DMS53 treated with DMSO at 0.1 percent for 48 hours (cell line): ENCODE results near the gene CDH15.
"Not testable (repeated sequence)": the region's sequence is repeated elsewhere in the genome, so short reads cannot be mapped to it uniquely, and the experiment has no call there.

Experiments used
- DNase-seq: peaks from one replicate; lab custom pipeline; 2025; ENCODE audit not compliant: unreplicated experiment; lab: John Stamatoyannopoulos, UW

Gene CDH15

DNA sequence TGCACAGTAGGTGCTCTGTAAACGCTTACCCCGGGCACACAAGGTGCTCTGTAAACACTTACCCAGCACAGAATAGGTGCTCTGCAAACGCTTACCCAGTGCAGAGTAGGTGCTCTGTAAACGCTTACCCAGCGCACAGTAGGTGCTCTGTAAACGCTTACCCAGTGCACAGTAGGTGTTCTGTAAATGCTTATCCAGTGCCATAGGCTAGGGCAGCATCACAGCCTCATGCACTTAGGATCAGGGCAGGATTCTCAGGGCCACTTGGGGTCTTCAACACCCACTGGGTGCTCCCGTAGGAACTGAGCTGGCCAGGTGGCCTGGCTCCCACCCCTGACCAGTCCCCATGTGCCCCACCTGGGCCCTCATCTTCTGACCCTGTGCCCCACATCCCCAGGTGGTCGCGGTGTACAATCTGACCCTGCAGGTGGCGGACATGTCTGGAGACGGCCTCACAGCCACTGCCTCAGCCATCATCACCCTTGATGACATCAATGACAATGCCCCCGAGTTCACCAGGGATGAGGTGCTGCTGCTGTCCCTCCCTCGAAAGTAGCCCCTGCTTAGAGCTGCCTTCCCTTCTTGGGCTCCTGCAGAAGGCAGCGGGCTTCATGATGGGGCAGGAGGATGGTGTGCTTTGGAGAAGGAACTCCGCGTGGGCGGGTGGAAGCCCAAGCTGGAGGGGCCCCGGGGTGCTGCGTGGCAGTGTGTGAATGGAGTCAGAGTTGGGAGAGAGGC, 15.7 kb downstream of the CDH15 start:
- no peak for DNase-seq

DNA sequence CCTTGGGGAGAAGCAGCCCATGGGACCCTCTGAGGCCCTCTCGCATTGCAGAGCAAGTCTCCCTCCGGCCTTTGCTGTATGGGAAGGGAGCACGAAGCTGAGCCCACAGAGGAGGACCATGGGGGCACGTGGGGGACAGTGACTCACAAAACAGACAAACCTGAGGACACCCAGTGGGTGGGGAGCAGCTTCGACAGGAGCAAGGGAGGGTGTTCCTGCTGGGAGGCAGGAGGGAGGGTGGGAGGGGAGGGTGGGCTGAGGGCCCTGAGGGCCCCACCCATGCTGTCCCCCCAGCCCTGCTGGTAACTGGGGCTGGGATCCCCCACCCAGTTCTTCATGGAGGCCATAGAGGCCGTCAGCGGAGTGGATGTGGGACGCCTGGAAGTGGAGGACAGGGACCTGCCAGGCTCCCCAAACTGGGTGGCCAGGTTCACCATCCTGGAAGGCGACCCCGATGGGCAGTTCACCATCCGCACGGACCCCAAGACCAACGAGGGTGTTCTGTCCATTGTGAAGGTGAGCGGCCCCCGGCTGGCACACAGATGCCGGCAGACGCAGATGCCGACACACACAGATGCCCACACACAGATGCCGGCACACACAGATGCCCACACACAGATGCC, 16.3 kb downstream of the CDH15 start:
- no peak for DNase-seq

DNA sequence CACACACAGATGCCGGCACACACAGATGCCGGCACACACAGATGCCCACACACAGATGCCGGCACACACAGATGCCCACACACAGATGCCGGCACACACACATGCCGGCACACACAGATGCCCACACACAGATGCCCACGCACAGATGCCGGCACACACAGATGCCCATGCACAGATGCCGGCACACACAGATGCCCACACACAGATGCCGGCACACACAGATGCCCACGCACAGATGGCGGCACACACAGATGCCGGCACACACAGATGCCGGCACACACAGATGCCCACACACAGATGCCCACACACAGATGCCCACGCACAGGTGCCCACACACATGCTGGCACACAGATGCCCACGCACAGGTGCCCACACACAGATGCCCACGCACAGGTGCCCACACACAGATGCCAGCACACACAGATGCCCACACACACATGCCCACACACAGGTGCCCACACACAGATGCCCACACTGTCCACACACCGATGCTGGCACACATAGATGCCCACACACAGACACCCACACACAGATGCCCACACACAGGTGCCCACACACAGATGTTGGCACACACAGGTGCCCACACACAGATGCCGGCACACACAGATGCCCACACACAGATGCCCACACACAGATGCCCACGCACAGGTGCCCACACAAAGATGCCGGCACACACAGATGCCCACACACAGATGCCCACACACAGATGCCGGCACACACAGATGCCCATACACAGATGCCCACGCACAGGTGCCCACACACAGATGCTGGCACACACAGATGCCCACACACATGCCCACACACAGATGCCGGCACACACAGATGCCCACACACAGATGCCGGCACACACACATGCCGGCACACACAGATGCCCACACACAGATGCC, 17.2 kb downstream of the CDH15 start:
- DNase-seq = not testable (repeated sequence)

DNA sequence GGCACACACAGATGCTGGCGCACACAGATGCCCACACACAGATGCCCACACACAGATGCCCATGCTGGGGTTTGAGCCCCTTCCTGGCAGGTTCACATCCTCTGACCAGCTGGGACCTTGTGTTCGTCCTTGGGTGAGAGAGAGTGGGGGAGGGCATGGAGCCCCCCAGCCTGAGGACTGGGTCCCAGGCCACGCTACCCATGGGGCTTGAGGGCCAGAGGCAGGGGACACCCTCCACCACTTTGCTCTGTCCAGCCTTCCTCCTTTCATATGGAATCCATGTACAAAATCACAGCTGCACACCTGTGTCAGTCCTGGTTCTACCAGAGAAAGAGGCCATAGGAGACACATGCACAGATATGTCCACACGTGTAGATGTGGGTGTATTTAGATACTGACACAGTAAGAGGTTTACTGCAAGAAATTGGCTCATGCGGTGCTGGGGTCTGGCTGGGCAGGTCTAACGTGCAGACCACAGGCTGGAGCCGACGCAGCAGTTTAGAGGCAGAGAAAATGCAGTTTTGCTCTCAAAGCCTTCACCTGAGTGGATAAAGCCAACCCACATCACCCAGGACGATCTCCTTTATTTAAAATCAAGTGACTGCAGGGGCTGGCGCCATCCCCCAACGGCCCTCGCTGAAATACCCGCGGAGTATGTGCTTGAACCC, 17.9 kb downstream of the CDH15 start:
- no peak for DNase-seq

DNA sequence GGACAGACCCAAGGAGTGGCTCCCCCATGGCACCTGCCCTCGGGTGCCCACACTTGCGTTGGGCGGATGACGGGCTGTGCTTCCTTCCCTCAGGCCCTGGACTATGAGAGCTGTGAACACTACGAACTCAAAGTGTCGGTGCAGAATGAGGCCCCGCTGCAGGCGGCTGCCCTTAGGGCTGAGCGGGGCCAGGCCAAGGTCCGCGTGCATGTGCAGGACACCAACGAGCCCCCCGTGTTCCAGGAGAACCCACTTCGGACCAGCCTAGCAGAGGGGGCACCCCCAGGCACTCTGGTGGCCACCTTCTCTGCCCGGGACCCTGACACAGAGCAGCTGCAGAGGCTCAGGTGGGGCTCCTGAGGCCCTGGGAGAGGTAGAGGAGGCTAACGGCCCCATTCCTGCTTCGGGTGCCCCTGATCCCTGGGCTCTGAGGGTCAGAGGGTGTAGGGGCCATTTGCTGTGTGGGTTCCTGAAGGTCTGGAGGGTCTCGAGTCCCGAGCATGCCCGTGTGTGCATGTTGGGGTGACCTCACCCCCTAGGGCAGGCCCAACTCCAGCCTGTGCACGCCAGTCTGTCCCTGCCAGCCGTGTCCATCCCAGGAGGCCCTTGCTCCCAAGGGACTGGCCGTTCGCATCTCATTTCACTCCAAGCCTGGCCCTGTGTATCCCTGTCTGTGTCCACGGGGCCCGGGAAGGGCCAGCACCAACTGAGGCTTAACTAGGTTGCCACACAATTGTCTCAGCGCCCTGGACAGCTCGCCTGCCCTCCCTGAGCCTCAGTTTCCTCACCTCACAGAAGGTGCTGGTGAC, 18.8 kb downstream of the CDH15 start:
- no peak for DNase-seq

DNA sequence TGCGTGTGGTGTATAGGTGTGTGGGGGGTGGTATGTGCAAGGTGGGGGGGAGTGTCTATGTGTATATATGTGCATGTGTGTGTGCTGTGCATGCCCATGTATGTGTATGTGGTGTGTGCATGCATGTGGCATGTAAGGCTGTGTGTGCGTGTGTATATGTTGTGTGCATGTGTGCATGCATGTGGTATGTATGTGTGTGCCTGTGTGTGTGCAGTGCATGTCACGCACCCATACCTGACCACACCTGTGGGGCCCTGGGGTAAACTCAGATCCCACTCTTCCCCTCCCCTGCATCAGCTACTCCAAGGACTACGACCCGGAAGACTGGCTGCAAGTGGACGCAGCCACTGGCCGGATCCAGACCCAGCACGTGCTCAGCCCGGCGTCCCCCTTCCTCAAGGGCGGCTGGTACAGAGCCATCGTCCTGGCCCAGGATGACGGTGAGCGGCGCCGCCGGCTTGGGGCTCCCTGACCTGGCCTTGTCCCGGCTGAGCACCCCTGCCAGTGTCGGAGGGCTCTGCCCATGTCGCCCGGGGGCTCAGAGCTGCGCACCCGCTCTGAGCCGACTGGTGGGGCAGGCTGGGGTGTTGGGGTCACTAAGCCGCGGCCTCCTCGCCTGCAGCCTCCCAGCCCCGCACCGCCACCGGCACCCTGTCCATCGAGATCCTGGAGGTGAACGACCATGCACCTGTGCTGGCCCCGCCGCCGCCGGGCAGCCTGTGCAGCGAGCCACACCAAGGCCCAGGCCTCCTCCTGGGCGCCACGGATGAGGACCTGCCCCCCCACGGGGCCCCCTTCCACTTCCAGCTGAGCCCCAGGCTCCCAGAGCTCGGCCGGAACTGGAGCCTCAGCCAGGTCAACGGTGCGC, 19.7 kb downstream of the CDH15 start:
- DNase-seq = no peak

DNA sequence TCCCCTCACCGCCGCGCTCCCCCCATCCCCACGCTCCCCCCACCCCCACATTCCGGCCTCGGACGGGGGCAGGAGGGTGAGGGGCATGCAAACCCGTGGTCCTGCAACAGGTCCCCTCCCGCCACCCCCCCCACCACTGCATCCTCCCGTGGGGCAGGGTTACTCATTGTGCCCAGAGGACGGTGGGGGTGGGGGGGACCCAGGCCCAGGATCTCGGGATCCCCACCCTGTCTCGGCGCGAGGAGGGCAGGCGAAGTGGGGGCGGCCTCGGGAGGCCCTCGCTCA, 20.3 kb downstream of the CDH15 start:
- no peak for DNase-seq

DNA sequence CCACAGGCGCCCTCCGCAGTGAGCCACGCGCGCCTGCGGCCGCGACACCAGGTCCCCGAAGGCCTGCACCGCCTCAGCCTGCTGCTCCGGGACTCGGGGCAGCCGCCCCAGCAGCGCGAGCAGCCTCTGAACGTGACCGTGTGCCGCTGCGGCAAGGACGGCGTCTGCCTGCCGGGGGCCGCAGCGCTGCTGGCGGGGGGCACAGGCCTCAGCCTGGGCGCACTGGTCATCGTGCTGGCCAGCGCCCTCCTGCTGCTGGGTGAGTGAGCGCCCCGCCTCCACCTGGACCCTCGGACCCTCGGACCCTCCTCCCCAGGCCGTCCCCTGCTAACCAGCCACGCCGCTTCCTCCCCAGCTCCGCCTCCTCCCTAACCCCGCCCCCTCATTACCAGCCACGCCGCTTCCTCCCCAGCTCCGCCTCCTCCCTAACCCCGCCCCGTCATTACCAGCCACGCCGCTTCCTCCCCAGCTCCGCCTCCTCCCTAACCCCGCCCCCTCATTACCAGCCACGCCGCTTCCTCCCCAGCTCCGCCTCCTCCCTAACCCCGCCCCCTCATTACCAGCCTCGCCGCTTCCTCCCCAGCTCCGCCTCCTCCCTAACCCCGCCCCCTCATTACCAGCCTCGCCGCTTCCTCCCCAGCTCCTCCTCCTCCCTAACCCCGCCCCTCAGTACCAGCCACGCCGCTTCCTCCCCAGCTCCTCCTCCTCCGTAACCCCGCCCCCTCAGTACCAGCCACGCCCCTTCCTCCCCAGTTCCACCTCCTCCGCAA, 20.8 kb downstream of the CDH15 start:
- not testable (repeated sequence) for DNase-seq

DNA sequence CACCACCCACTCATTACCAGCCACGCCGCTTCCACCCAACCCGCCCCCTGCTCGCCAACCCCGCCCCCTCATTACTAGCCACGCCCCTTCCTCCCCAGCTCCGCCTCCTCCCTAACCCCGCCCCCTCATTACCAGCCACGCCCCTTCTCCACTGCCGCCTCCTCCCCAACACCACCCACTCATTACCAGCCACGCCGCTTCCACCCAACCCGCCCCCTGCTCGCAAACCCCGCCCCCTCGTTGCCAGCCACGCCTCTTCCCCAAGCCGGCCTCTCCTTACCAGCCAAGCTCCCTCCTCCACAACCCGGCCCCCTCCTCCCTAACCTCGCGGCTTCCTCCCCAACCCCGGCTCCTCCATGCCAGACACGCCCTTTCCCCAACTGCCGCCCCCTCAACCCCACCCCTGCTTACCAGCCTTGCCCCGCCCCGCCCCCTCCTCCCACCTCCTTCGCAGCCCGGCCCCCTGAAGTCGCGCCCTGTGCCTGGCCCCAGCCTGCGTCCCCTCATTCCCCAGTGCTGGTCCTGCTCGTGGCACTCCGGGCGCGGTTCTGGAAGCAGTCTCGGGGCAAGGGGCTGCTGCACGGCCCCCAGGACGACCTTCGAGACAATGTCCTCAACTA, 21.5 kb downstream of the CDH15 start:
- DNase-seq = no peak

DNA sequence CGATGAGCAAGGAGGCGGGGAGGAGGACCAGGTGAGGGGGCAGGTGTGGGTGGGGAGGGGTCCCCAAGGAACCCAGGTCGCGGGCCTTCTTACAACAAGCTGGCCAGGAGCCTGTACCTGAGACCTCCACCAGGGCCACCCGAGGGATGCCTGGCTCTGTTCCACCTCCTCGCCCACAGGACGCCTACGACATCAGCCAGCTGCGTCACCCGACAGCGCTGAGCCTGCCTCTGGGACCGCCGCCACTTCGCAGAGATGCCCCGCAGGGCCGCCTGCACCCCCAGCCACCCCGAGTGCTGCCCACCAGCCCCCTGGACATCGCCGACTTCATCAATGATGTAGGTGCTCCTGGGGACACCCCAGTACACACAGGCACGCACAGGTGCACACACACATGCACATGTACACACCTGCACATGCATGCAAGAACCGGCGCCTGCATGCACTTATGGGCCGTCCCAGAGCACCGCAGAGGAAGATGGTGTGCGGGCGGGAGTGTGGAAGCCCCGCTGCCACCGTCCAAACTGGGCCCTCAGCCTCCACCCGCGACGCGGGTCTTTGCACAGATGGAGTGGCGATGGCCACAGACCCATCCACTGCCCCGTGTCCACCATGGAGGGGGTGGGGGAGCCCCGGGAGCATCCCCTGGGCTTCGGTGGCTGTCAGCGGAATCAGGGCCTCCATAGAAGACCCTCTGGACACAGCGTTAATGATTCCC, 22.2 kb downstream of the CDH15 start:
- DNase-seq = no peak

DNA sequence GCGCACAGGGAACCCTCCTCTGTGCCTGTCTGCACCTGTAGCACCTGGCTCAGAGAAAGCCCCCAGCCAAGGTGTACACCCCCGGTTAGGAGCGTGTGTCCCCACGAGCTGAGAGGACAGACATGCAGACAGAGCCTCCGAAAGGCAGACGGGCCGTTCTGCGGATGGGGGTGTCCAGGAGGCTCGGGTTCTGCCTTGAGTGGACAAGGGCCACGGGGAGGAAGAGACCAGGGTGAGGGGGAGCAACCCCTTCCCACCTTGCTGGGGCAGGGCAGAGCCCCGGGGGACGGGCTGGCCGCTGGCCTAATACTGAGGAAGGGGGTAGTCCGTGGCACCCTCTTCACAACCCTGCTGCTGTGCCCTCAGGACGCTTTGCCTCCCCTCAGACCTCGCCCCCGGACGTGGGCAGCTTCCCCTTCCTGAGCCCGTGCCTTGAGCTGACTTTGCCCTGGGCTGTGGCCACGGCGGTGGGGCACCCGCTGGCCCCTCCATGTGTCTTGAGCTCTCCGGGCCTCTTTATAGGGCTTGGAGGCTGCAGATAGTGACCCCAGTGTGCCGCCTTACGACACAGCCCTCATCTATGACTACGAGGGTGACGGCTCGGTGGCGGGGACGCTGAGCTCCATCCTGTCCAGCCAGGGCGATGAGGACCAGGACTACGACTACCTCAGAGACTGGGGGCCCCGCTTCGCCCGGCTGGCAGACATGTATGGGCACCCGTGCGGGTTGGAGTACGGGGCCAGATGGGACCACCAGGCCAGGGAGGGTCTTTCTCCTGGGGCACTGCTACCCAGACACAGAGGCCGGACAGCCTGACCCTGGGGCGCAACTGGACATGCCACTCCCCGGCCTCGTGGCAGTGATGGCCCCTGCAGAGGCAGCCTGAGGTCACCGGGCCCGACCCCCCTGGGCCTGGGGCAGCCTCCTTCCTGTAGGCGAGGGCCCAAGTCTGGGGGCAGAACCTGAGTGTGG, 23.1 kb downstream of the CDH15 start:
- DNase-seq = no peak

DNA sequence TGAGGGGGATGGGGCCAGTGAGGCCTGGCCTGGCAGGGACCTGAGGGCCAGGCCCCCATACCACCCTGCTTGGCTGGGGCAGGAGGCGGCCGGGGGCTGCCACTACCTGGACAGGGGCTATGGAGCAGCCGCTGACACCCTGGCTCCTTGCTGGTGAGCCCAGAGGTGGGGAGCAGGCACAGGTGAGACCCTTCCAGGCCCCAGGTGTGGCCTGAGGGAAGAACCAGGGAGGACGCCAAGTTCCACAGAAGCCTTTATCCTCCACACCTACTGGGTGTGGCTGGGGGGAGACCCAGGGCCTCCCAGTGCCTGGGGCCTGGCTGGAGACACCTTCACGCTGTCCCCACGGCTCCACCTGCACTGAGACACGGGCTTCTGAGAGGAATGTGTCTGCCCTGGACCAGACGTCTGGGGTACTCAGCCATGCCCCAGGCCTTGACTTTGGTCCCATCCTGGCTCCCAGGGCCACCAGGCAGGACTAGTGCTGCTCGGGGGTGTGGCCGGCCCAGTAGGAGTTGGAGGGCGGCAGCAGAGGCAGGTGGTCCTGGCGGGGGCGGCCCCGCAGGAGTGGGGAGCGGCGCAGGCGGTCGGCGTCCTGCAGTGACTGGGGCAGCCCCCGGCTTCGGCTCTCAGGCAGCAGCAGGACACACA, 24.1 kb downstream of the CDH15 start:
- no peak for DNase-seq

DNA sequence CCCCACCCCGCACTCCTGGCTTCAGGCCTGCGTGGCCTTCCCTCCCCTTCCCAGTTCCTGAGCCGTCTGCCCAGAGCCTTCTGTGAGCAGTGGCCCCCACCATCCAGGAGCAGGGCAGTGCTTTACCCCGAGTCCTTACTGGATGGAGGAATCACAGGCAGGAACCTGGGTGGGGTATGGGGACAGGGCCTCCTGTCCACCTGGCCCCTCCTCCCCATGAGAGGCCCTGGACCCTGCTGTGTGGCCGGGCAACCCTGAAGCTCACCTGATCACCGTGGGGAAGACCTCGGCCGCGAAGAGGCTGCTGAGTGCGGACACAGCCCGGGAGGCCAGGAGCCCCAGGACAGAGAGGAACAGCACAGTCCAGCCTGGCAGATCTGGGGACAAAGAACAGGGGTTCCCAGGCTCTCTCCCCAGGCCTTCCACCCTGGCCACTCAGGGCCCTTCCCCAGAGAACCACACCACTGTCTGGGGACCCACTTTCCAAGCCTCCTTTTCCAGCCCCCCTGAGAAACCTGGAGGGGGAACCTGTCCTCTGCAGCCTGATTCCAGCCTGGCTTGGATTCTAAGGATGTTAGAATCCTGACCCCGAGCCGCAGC, 25.6 kb downstream of the CDH15 start:
- DNase-seq = no peak

DNA sequence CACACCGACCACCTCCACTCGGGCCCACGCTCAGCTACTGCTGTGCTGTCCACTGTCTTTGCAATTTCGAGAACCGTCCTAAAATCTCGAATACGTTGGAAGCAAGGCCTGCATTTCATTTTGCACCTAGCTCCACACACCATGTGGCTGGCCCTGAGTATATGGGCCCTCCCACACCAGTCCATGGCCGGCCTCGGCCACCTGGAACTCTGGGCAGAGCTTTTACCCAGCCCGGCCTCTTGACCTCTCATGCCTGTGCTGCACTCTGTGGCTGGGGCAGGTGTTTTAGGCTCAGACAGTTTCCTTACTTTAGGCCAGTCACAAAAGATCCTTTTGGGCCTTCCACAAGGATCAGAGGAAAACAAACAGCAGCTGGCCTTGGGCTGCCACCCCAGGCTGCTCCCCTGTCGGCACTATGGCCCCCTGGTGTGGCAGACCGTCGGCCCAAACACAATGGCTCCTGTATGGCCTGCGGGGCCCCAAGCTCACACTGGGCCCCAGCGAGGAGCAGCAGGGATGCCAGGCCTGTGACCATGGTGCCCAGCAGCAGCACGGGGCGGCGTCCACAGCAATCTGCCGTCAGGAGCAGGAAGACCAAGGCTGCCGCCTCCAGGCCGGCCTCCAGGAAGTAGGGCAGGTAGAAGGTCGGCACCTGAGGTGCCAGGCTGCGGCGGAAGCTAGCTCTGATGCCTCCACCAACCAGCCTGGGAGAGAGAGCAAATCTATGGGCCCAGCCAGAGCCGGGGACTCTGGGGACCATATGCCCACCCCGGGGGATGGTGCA, 26.3 kb downstream of the CDH15 start:
- no peak for DNase-seq
